Osteoblast (primary cell): ENCODE results near the gene AGTRAP. TPM values are rescaled to one million over a fixed set of nuclear protein-coding genes. Genes with fewer than 3 reads are reported as not detected.

Experiments used
- DNase-seq: peaks from one replicate; pipeline ENCODE4 v3.0.0; 2011; ENCODE audit warnings: low spot score, mixed read lengths; ENCODE audit not compliant: insufficient read length; ENCODE audit errors: missing footprints
- H2AFZ ChIP-seq: 2 replicates; pipeline ENCODE4 v1.6.0; 2011; ENCODE audit warnings: mild to moderate bottlenecking, low read length
- H3K27ac ChIP-seq: 2 replicates; pipeline ENCODE4 v1.5.1; 2011; ENCODE audit warnings: mild to moderate bottlenecking, low read depth, low read length, moderate library complexity
- H3K27me3 ChIP-seq: 2 replicates; pipeline ENCODE4 v1.6.0; 2012; ENCODE audit warnings: mild to moderate bottlenecking, control low read depth, inconsistent platforms, low read length, moderate library complexity; ENCODE audit not compliant: insufficient read depth
- H3K36me3 ChIP-seq: 2 replicates; pipeline ENCODE4 v1.5.1; 2011; ENCODE audit warnings: mild to moderate bottlenecking, low read length, control low read depth, moderate library complexity; ENCODE audit not compliant: insufficient read depth
- H3K4me1 ChIP-seq: 2 replicates; pipeline ENCODE4 v1.5.1; 2011; ENCODE audit warnings: mild to moderate bottlenecking, low read length, control low read depth, moderate library complexity; ENCODE audit not compliant: insufficient read depth
- H3K4me2 ChIP-seq: 2 replicates; pipeline ENCODE4 v1.6.0; 2011; ENCODE audit warnings: mild to moderate bottlenecking, low read length; ENCODE audit not compliant: insufficient read depth
- H3K4me3 ChIP-seq: fragments of 200-600 bp; sonication (generic); 3 replicates; pipeline ENCODE4 v1.5.1; 2012; ENCODE audit warnings: mild to moderate bottlenecking, low read length, inconsistent platforms; ENCODE audit not compliant: insufficient read depth
- H3K79me2 ChIP-seq: 2 replicates; pipeline ENCODE4 v1.6.0; 2012; ENCODE audit warnings: mild to moderate bottlenecking, low read length, control low read depth, inconsistent platforms; ENCODE audit not compliant: insufficient read depth
- H3K9me3 ChIP-seq: 2 replicates; pipeline ENCODE4 v1.5.1; 2011; ENCODE audit warnings: low read depth, low read length, control low read depth
- H4K20me1 ChIP-seq: 2 replicates; pipeline ENCODE4 v1.6.0; 2012; ENCODE audit warnings: mild to moderate bottlenecking, low read length, control low read depth; ENCODE audit not compliant: insufficient read depth
- CTCF ChIP-seq: IDR thresholded peaks from 2 replicates; pipeline ENCODE4 v1.5.1; 2011; ENCODE audit warnings: mild to moderate bottlenecking, low read depth, low read length, moderate library complexity; ENCODE audit errors: extremely low read depth
- total RNA-seq: library from RNA; depleted of rRNA; stranded (reverse); fragments of >200 nt; gene quantifications from 2 replicates; pipeline ENCODE4 v1.2.3, GENCODE V29; 2012

AGTRAP gene
- total RNA-seq, 1 donor = 56.5 TPM

- Histone ChIP-seq H3K27me3 (peaks cover 8% of the 10 kb centered on the region), H4K20me1 (no peaks in the 10 kb centered on the region), H3K9me3 (no peaks in the 10 kb centered on the region), H3K79me2 (no peaks in the 10 kb centered on the region), H3K4me1 (no peaks in the 10 kb centered on the region), H2AFZ (no peak overlapping the region), H3K27ac (no peak overlapping the region), H3K36me3 (no peaks in the 10 kb centered on the region), H3K4me3 (no peak overlapping the region), H3K4me2 (no peak overlapping the region)
- DNase-seq = no peak
- TF ChIP-seq CTCF = no peak
Measured at GRCh38 chr1:11769274-11769673, 33.3 kb downstream of the AGTRAP start.

GRCh38 chr1:11770011-11770410, 34.1 kb downstream of the AGTRAP start:
- Histone ChIP-seq H3K79me2 (no peaks in the 10 kb centered on the region), H3K27me3 (peaks cover 8% of the 10 kb centered on the region), H3K9me3 (no peaks in the 10 kb centered on the region), H3K36me3 (no peaks in the 10 kb centered on the region), H3K4me1 (no peaks in the 10 kb centered on the region), H3K4me2 (no peak overlapping the region), H2AFZ (no peak overlapping the region), H3K27ac (no peak overlapping the region), H4K20me1 (no peaks in the 10 kb centered on the region), H3K4me3 (no peak overlapping the region)
- no peak for TF ChIP-seq CTCF
- DNase-seq = no peak

GRCh38 chr1:11771481-11772043, 35.6 kb downstream of the AGTRAP start:
- no peaks in the 10 kb centered on the region for H4K20me1 ChIP-seq
- DNase-seq = peak; percentile 53
- H3K4me2 ChIP-seq = no peak overlapping the region
- H2AFZ ChIP-seq = no peak overlapping the region
- no peak overlapping the region for H3K27ac ChIP-seq
- peaks cover 8% of the 10 kb centered on the region for H3K27me3 ChIP-seq
- no peaks in the 10 kb centered on the region for H3K9me3 ChIP-seq
- TF ChIP-seq CTCF = no peak
- no peaks in the 10 kb centered on the region for H3K36me3 ChIP-seq
- no peak overlapping the region for H3K4me3 ChIP-seq
- H3K4me1 ChIP-seq = no peaks in the 10 kb centered on the region
- H3K79me2 ChIP-seq = no peaks in the 10 kb centered on the region

- Histone ChIP-seq H3K27ac (no peak overlapping the region), H3K79me2 (no peaks in the 10 kb centered on the region), H4K20me1 (no peaks in the 10 kb centered on the region), H3K36me3 (no peaks in the 10 kb centered on the region), H3K4me1 (no peaks in the 10 kb centered on the region), H2AFZ (no peak overlapping the region), H3K9me3 (no peaks in the 10 kb centered on the region), H3K27me3 (peaks cover 5% of the 10 kb centered on the region), H3K4me3 (no peak overlapping the region), H3K4me2 (no peak overlapping the region)
- DNase-seq = no peak
- TF ChIP-seq CTCF = no peak
Measured at GRCh38 chr1:11772458-11772857, 36.5 kb downstream of the AGTRAP start.
